ACC112 (cell line): Measurements from ENCODE around the gene ROR1.

ENCODE experiments used
- H2AFZ ChIP-seq: fragments of 200-600 bp; sonication (generic); one replicate; pipeline ENCODE4 v1.6.0; 2017; ENCODE audit warnings: antibody characterized with exemption, low read length; ENCODE audit not compliant: unreplicated experiment
- H3K27ac ChIP-seq: fragments of 200-600 bp; sonication (generic); 2 replicates; pipeline ENCODE4 v1.5.1; 2014; ENCODE audit warnings: low read depth, mild to moderate bottlenecking, antibody characterized with exemption, low read length, moderate library complexity
- H3K27me3 ChIP-seq: fragments of 200-600 bp; sonication (generic); 2 replicates; pipeline ENCODE4 v1.6.1; 2014; ENCODE audit warnings: mild to moderate bottlenecking, antibody characterized with exemption, low read length, moderate library complexity, mixed read lengths; ENCODE audit not compliant: insufficient read depth
- H3K36me3 ChIP-seq: fragments of 200-600 bp; sonication (generic); 2 replicates; pipeline ENCODE4 v1.6.1; 2016; ENCODE audit warnings: mild to moderate bottlenecking, antibody characterized with exemption, low read length, moderate library complexity, mixed read lengths; ENCODE audit not compliant: insufficient read depth
- H3K4me1 ChIP-seq: fragments of 200-600 bp; sonication (generic); one replicate; pipeline ENCODE4 v1.6.1; 2016; ENCODE audit warnings: low read length, mixed read lengths; ENCODE audit not compliant: insufficient read depth, unreplicated experiment, control insufficient read depth
- H3K4me3 ChIP-seq: fragments of 200-600 bp; sonication (generic); 2 replicates; pipeline ENCODE4 v1.5.1; 2014; ENCODE audit warnings: mild to moderate bottlenecking, low read depth, low read length
- H3K79me2 ChIP-seq: fragments of 200-600 bp; sonication (generic); one replicate; pipeline ENCODE4 v1.6.0; 2016; ENCODE audit warnings: low read length; ENCODE audit not compliant: control insufficient read depth, unreplicated experiment, insufficient read depth

Gene ROR1

DNA sequence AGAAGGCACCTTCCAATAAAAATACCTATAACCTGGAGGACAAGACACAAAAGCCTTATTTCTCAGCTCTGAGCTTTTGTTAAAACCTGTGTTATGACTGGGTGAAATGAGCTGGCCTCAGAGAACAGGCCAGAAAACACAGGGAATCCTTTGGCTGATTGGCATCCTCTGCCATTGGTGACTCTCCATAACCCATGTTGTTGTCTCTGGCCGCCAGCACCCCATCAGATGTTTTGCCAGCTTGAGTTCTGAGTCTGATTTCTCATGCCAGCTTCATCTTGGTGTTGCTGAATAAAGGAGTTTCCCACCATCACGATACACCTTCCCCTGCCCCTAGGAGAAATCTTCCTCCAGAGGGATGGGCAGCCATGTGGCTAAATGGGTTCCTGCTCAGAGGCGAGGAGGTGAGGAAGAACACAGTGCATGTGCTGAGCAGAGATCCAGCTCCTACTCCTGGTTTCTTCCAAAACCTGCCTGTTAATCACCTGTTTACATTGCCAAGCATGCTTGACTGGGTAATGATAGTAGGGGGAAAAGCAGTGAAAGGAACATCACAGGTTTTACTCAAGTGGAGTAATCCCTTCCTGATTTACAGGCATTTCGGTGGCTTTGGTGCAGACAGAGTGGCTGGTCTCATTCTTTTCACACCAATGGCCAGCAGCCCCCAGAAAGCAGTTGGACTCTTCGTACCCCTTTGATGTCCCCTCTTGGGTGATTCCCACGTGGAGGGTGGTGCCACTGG, 109.8 kb downstream of the ROR1 start:
- H3K79me2 ChIP-seq = peaks cover 7% of the 10 kb centered on the region
- no peaks in the 10 kb centered on the region for H3K27me3 ChIP-seq
- H3K4me3 ChIP-seq = no peak overlapping the region
- peaks cover 10% of the 10 kb centered on the region for H3K4me1 ChIP-seq
- H3K36me3 ChIP-seq = no peaks in the 10 kb centered on the region
- no peak overlapping the region for H2AFZ ChIP-seq
- no peak overlapping the region for H3K27ac ChIP-seq

DNA sequence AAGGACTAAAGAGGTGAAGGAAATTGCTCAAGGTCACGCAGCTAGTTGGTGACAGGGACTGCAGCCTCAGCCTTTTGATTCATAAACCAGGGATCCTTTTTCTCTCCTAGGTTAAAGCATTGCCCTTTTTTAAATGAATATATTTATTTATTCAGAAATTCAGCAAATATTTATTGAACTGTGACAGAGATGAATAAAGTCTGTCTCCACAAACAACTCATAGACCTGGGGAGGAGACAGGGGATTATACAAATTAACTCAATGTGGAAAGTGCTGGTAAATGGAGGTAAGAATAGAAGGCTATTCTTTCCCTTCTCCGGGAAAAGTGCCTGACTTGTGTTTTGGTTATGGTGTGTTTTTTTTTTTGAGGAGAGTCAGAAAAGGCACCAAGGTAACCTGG, 110.7 kb downstream of the ROR1 start:
- Histone ChIP-seq H3K4me3 (no peak overlapping the region), H3K4me1 (peaks cover 2% of the 10 kb centered on the region), H3K27me3 (no peaks in the 10 kb centered on the region), H3K36me3 (no peaks in the 10 kb centered on the region), H3K79me2 (peaks cover 2% of the 10 kb centered on the region), H3K27ac (no peak overlapping the region), H2AFZ (no peak overlapping the region)

- Histone ChIP-seq H2AFZ (no peak overlapping the region), H3K4me3 (no peak overlapping the region), H3K79me2 (no peaks in the 10 kb centered on the region), H3K27ac (no peak overlapping the region), H3K36me3 (no peaks in the 10 kb centered on the region), H3K27me3 (no peaks in the 10 kb centered on the region), H3K4me1 (no peaks in the 10 kb centered on the region)
These were observed 112.1 kb downstream of the ROR1 start for GRCh38 chr1:63885899-63886298.

GRCh38 chr1:63886340-63886739, 112.5 kb downstream of the ROR1 start:
- H2AFZ ChIP-seq = no peak overlapping the region
- H3K4me3 ChIP-seq = no peak overlapping the region
- H3K27ac ChIP-seq = no peak overlapping the region
- H3K27me3 ChIP-seq = no peaks in the 10 kb centered on the region
- H3K79me2 ChIP-seq = no peaks in the 10 kb centered on the region
- H3K36me3 ChIP-seq = no peaks in the 10 kb centered on the region
- H3K4me1 ChIP-seq = no peaks in the 10 kb centered on the region

DNA sequence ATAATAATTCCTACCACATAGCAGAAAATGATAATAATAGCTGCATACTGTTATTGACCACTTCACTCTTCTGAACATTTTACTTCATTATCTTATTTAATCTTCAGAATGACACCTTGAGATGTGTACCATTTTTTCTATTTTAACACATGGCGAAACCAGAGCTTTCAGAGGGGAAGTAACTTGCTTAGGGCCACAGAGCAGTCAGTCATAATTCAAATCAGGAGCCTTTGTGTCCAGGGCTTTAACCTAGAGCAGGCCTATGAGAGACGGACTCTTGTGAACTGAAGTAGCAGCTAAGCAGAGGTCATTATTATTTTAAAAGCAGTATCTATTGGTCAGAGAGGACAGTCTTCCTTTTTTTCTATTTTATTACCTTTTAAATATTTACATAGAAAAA, 114.0 kb downstream of the ROR1 start:
- Histone ChIP-seq H3K79me2 (no peaks in the 10 kb centered on the region), H3K27me3 (no peaks in the 10 kb centered on the region), H3K4me3 (no peak overlapping the region), H3K4me1 (peaks cover 2% of the 10 kb centered on the region), H3K36me3 (no peaks in the 10 kb centered on the region), H2AFZ (no peak overlapping the region), H3K27ac (no peak overlapping the region)

DNA sequence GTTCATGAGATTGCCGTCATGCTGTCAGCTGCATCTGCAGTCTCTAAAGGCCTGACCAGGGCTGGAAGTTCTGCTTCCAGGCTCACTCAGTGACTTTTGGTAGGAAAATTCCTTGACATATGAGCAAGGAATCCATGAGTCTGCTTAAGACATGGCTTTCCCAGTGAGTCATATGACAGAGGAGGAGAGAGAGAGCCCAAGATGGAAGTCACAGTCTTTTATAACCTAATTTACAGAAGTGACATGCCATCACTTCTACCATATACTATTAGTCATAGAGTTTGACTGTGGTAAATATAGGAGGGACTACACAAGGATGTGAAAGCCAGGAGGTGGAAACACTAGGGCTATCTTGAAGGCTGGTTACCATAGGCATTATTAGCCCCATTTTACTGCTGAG, 115.2 kb downstream of the ROR1 start:
- Histone ChIP-seq H3K4me1 (peaks cover 5% of the 10 kb centered on the region), H3K79me2 (no peaks in the 10 kb centered on the region), H3K36me3 (no peaks in the 10 kb centered on the region), H3K27me3 (no peaks in the 10 kb centered on the region), H2AFZ (no peak overlapping the region), H3K27ac (no peak overlapping the region), H3K4me3 (no peak overlapping the region)

- Histone ChIP-seq H3K36me3 (no peaks in the 10 kb centered on the region), H3K79me2 (no peaks in the 10 kb centered on the region)
These were observed 116.7 kb downstream of the ROR1 start for GRCh38 chr1:63890468-63890867.

DNA sequence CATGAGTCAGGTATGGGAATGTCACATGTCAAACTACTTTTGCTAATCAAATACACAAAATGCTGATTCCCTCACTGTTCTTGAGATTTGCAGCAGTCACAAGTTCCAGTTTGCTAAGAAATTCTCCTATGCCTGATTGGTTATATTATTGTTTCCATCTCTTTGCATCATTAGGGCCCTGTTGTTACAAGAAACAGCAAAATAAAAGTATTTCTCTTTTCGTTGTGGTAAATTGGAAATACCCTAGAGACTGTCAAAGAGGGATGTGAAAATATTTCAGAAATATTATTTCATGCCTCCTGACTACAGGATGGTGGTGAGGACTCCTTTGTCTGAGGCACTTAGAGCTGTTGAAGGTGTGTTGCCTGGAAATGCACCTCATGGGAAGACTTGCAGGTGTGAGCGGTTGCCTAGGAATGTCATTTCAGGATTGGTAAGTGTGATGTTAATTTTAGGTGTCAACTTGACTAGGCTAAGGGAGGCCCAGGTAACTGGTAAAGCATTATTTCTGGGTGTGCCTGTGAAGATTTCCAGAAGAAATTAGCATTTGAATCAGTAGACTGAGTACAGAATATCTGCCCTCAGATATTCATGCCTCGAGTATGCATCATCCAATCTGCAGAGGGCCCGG, 117.4 kb downstream of the ROR1 start:
- H2AFZ ChIP-seq = no peak overlapping the region

More at GRCh38 chr1:63890468-63890867, 116.7 kb downstream of the ROR1 start:
- H3K4me1 ChIP-seq = peaks cover 11% of the 10 kb centered on the region
- H3K4me3 ChIP-seq = no peak overlapping the region
- no peaks in the 10 kb centered on the region for H3K27me3 ChIP-seq
- H3K27ac ChIP-seq = no peak overlapping the region
- H2AFZ ChIP-seq = no peak overlapping the region

GRCh38 chr1:63892632-63893395, 119.0 kb downstream of the ROR1 start:
- Histone ChIP-seq H3K4me3 (no peak overlapping the region), H3K27me3 (no peaks in the 10 kb centered on the region), H3K4me1 (peaks cover 11% of the 10 kb centered on the region), H3K27ac (peak overlapping the region; percentile 4; the same call in 1 of the 2 replicates), H3K79me2 (no peaks in the 10 kb centered on the region), H3K36me3 (no peaks in the 10 kb centered on the region), H2AFZ (peak overlapping the region; percentile 65)

More for the DNA sequence above, 117.4 kb downstream of the ROR1 start:
- H3K36me3 ChIP-seq = no peaks in the 10 kb centered on the region
- no peak overlapping the region for H3K4me3 ChIP-seq
- peaks cover 11% of the 10 kb centered on the region for H3K4me1 ChIP-seq
- H3K79me2 ChIP-seq = no peaks in the 10 kb centered on the region
- H3K27me3 ChIP-seq = no peaks in the 10 kb centered on the region
- no peak overlapping the region for H3K27ac ChIP-seq

DNA sequence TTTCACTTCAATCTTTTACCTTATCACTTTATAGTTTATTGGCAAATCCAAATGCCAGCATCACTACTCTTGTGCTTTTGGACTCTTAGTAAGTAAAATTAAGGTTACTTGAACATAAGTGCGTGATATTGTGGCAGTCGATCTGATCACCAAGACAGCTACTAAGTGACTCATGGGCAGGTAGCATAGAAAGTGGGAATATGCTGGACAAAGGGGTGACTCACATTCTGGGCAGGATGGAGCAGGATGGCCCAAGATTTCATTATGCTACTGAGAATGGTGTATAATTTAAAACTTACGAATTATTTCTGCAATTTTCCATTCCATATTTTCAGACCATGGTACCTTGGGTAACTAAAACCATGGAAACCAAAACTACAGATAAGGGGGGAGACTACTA, 120.2 kb downstream of the ROR1 start:
- no peaks in the 10 kb centered on the region for H3K79me2 ChIP-seq

More for the DNA sequence above, 120.2 kb downstream of the ROR1 start:
- H3K27me3 ChIP-seq = no peaks in the 10 kb centered on the region
- H3K27ac ChIP-seq = no peak overlapping the region
- no peaks in the 10 kb centered on the region for H3K36me3 ChIP-seq
- peaks cover 11% of the 10 kb centered on the region for H3K4me1 ChIP-seq
- H2AFZ ChIP-seq = no peak overlapping the region
- no peak overlapping the region for H3K4me3 ChIP-seq
